Panc1 (cell line): Measurements from ENCODE around the gene FGFBP2. TPM values are rescaled to one million over a fixed set of nuclear protein-coding genes. Genes with fewer than 3 reads are reported as not detected.

Experiments
- ATAC-seq: fragments of 200-7000 bp; cut with Tn5 transposase; 2 replicates; pipeline ENCODE4 v1.9.1; 2020; ENCODE audit warnings: mild to moderate bottlenecking, moderate library complexity
- BruUV-seq: library from RNA; stranded (reverse); fragments of 400-500 nt; replicated peaks from 2 replicates; lab custom pipeline; 2021; lab: Mats Ljungman, UMichigan
- CTCF ChIA-PET: fragments of 300-600 bp; sonication (Branson Sonifier 250); formaldehyde crosslinking; loops from one replicate; lab custom pipeline; 2022; ENCODE audit warnings: antibody characterized with exemption; lab: Charles Lee
- POLR2A ChIA-PET: fragments of 300-600 bp; sonication (Branson Sonifier 250); formaldehyde crosslinking; loops from one replicate; lab custom pipeline; 2022; ENCODE audit warnings: antibody characterized with exemption; lab: Charles Lee
- DNase-seq: peaks from one replicate; pipeline ENCODE4 v3.0.0-alpha.2; 2010; ENCODE audit warnings: low read depth, low spot score
- H3K27ac ChIP-seq: 2 replicates; pipeline ENCODE4 v1.5.1; 2011; ENCODE audit warnings: mild to moderate bottlenecking, low read length, inconsistent platforms
- H3K27me3 ChIP-seq: fragments of 200-500 bp; sonication (Bioruptor generic); 2 replicates; pipeline ENCODE4 v1.6.0; 2014; ENCODE audit warnings: low read length, inconsistent platforms; ENCODE audit not compliant: control insufficient read depth, insufficient read depth
- H3K36me3 ChIP-seq: fragments of 200-500 bp; sonication (Bioruptor generic); 2 replicates; pipeline ENCODE4 v1.5.1; 2014; ENCODE audit warnings: inconsistent platforms, mild to moderate bottlenecking, low read length, moderate library complexity; ENCODE audit not compliant: control insufficient read depth, insufficient read depth
- H3K4me1 ChIP-seq: 2 replicates; pipeline ENCODE4 v1.5.1; 2011; ENCODE audit warnings: inconsistent platforms, mild to moderate bottlenecking, low read length, moderate library complexity; ENCODE audit not compliant: control insufficient read depth, insufficient read depth
- H3K4me3 ChIP-seq, 2 experiments: 2 replicates each; pipeline ENCODE4 v1.5.1; 2011 to 2012; ENCODE audit warnings: low read depth in 2 of 2, low read length in 2 of 2, mild to moderate bottlenecking in 2 of 2, inconsistent platforms in 1 of 2, moderate library complexity in 1 of 2
- H3K9me3 ChIP-seq: fragments of 200-500 bp; sonication (Bioruptor generic); 2 replicates; pipeline ENCODE4 v1.5.1; 2014; ENCODE audit warnings: low read depth, mild to moderate bottlenecking, inconsistent platforms, low read length, moderate library complexity; ENCODE audit not compliant: control insufficient read depth, insufficient read depth
- CTCF ChIP-seq: fragments of 450-650 bp; IDR thresholded peaks from 2 replicates; pipeline ENCODE4 v1.5.1; 2017; ENCODE audit warnings: mild to moderate bottlenecking
- POLR2AphosphoS5 ChIP-seq: IDR thresholded peaks from 2 replicates; pipeline ENCODE4 v1.6.1; 2012; ENCODE audit warnings: mild to moderate bottlenecking, low read depth, low read length, moderate library complexity
- SIN3A ChIP-seq: IDR thresholded peaks from 2 replicates; pipeline ENCODE4 v1.6.1; 2012; ENCODE audit warnings: low read depth, mild to moderate bottlenecking, low read length, moderate library complexity, borderline replicate concordance; ENCODE audit not compliant: insufficient read depth
- TCF7L2 ChIP-seq: IDR thresholded peaks from 2 replicates; pipeline ENCODE4 v1.6.1; 2011; ENCODE audit warnings: mild to moderate bottlenecking, low read depth, low read length, inconsistent platforms
- in situ Hi-C: cut with HindIII; loops from 2 replicates; pipeline ENCODE4 v1.10.0; 2016; ENCODE audit warnings: low sequenced_read_pairs, low pct_unique_long_range_greater_than_20kb
- intact Hi-C: fragments of 100-400 bp; cut with micrococcal nuclease; formaldehyde crosslinking; loops from one replicate; pipeline ENCODE4 v1.10.0; 2022; ENCODE audit not compliant: unreplicated experiment
- total RNA-seq: library from RNA; stranded (reverse); gene quantifications from one replicate; pipeline ENCODE4 v1.2.1, GENCODE V29; 2021; ENCODE audit not compliant: unreplicated experiment
- TF ChIP-seq, protein P1 (sequence below), 2 experiments: IDR thresholded peaks; 2 replicates each; pipeline ENCODE4 v1.6.1; 2011 to 2012; ENCODE audit warnings: low read depth in 2 of 2, control low read depth in 1 of 2, low read length in 1 of 2, mild to moderate bottlenecking in 1 of 2, moderate library complexity in 1 of 2; ENCODE audit not compliant: insufficient read depth in 1 of 2

FGFBP2 gene
- total RNA-seq, 1 experiment from 2014 or later = 0.33 TPM

- TF ChIP-seq CTCF = no peak
- no peak for TF ChIP-seq TCF7L2
- no peak for TF ChIP-seq SIN3A
- TF ChIP-seq, protein P1, sequence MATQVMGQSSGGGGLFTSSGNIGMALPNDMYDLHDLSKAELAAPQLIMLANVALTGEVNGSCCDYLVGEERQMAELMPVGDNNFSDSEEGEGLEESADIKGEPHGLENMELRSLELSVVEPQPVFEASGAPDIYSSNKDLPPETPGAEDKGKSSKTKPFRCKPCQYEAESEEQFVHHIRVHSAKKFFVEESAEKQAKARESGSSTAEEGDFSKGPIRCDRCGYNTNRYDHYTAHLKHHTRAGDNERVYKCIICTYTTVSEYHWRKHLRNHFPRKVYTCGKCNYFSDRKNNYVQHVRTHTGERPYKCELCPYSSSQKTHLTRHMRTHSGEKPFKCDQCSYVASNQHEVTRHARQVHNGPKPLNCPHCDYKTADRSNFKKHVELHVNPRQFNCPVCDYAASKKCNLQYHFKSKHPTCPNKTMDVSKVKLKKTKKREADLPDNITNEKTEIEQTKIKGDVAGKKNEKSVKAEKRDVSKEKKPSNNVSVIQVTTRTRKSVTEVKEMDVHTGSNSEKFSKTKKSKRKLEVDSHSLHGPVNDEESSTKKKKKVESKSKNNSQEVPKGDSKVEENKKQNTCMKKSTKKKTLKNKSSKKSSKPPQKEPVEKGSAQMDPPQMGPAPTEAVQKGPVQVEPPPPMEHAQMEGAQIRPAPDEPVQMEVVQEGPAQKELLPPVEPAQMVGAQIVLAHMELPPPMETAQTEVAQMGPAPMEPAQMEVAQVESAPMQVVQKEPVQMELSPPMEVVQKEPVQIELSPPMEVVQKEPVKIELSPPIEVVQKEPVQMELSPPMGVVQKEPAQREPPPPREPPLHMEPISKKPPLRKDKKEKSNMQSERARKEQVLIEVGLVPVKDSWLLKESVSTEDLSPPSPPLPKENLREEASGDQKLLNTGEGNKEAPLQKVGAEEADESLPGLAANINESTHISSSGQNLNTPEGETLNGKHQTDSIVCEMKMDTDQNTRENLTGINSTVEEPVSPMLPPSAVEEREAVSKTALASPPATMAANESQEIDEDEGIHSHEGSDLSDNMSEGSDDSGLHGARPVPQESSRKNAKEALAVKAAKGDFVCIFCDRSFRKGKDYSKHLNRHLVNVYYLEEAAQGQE (IDR thresholded peaks at IDR 0.05; ENCODE audit: insufficient read depth in 1 of 2, low read depth in 2 of 2, low read length in 1 of 2) = no peak
- TF ChIP-seq POLR2AphosphoS5 = no peak
- in situ Hi-C loops = no loop called here
- ChIA-PET POLR2A (no interaction called here), CTCF (no interaction called here)
- H3K27me3 ChIP-seq = no peaks in the 10 kb centered on the region
- no peaks in the 10 kb centered on the region for H3K36me3 ChIP-seq
- BruUV-seq = no TSS peak
- no peak for ATAC-seq
- no peak overlapping the region for H3K27ac ChIP-seq
- intact Hi-C loops = no loop called here
- no peaks in the 10 kb centered on the region for H3K4me1 ChIP-seq
- H3K9me3 ChIP-seq = no peaks in the 10 kb centered on the region
- DNase-seq = no peak
- no peak overlapping the region for H3K4me3 ChIP-seq
Observed at GRCh38 chr4:15995826-15996225, 32.9 kb upstream of the FGFBP2 start.

DNA sequence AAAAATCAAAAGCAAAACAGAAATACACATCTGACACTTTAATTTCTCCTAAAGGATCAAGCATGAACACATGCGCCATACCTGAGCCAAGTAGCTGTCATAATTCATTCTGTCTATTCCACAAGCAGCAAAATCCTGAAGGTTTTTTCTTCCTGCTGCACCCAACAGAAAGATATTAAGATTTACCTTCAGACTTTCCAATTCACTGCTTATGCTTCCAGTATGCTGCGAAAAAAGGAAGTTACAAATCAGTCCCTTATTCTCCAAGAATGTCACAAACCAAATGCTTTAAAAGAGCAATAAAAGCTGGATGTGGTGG is 29.2 kb upstream of the FGFBP2 start:
- POLR2A ChIA-PET = no interaction called here
- intact Hi-C loops (no loop called here), in situ Hi-C loops (no loop called here)
- no peak for ATAC-seq
- CTCF ChIA-PET = no interaction called here
- TF ChIP-seq, protein P1 (IDR thresholded peaks at IDR 0.05; ENCODE audit: insufficient read depth in 1 of 2, low read depth in 2 of 2, low read length in 1 of 2) = no peak
- no peaks in the 10 kb centered on the region for H3K27me3 ChIP-seq
- DNase-seq = no peak
- no TSS peak for BruUV-seq
- H3K4me1 ChIP-seq = no peaks in the 10 kb centered on the region
- H3K27ac ChIP-seq = no peak overlapping the region
- H3K4me3 ChIP-seq = no peak overlapping the region
- no peaks in the 10 kb centered on the region for H3K36me3 ChIP-seq
- H3K9me3 ChIP-seq = no peaks in the 10 kb centered on the region
